KMS-11 (cell line): Measurements from ENCODE around the gene UGDH.

ENCODE experiments used
- H2AFZ ChIP-seq: fragments of 200-600 bp; sonication (generic); 2 replicates; pipeline ENCODE4 v1.6.1; 2016; ENCODE audit warnings: antibody characterized with exemption, mixed run types, low read depth
- H3K27ac ChIP-seq: fragments of 200-600 bp; sonication (generic); 2 replicates; pipeline ENCODE4 v1.6.1; 2016; ENCODE audit warnings: mild to moderate bottlenecking, mixed run types
- H3K27me3 ChIP-seq: fragments of 200-600 bp; sonication (generic); 2 replicates; pipeline ENCODE4 v1.6.1; 2017; ENCODE audit warnings: mild to moderate bottlenecking, low read depth, mixed run types, moderate library complexity; ENCODE audit not compliant: insufficient read depth
- H3K36me3 ChIP-seq: fragments of 200-600 bp; sonication (generic); 2 replicates; pipeline ENCODE4 v1.6.1; 2017; ENCODE audit warnings: mild to moderate bottlenecking, mixed run types; ENCODE audit not compliant: insufficient read depth
- H3K4me1 ChIP-seq: fragments of 200-600 bp; sonication (generic); 2 replicates; pipeline ENCODE4 v1.6.1; 2016; ENCODE audit warnings: mild to moderate bottlenecking, low read depth, mixed run types; ENCODE audit not compliant: poor library complexity, severe bottlenecking
- H3K4me2 ChIP-seq: fragments of 200-600 bp; sonication (generic); 2 replicates; pipeline ENCODE4 v1.7.0; 2016; ENCODE audit warnings: mild to moderate bottlenecking, mixed run types
- H3K4me3 ChIP-seq: fragments of 200-600 bp; sonication (generic); IDR thresholded peaks from 2 replicates; pipeline ENCODE4 v1.6.1; 2017; ENCODE audit warnings: low read depth, low read length, mixed read lengths; ENCODE audit not compliant: insufficient read depth
- H3K79me2 ChIP-seq: fragments of 200-600 bp; sonication (generic); 2 replicates; pipeline ENCODE4 v1.6.1; 2016; ENCODE audit warnings: low read depth, mixed run types; ENCODE audit not compliant: insufficient read depth
- H3K9ac ChIP-seq: fragments of 200-600 bp; sonication (generic); 2 replicates; pipeline ENCODE4 v1.6.1; 2016; ENCODE audit warnings: mild to moderate bottlenecking, mixed run types
- H4K20me1 ChIP-seq: fragments of 200-600 bp; sonication (generic); 2 replicates; pipeline ENCODE4 v1.6.1; 2016; ENCODE audit warnings: mild to moderate bottlenecking, mixed run types; ENCODE audit not compliant: insufficient read depth
- CTCF ChIP-seq: fragments of 200-600 bp; sonication (generic); conservative IDR thresholded peaks from 2 replicates; pipeline ENCODE4 v1.6.1; 2017; ENCODE audit warnings: low read depth, mild to moderate bottlenecking, antibody characterized with exemption, low read length, moderate library complexity, mixed read lengths

UGDH gene

GRCh38 chr4:39494354-39494753, 32.9 kb downstream of the UGDH start:
- H3K4me2 ChIP-seq = no peak overlapping the region
- H3K36me3 ChIP-seq = no peaks in the 10 kb centered on the region
- no peaks in the 10 kb centered on the region for H3K4me1 ChIP-seq
- TF ChIP-seq CTCF = no peak
- H3K9ac ChIP-seq = no peak overlapping the region
- H3K4me3 ChIP-seq = no peak overlapping the region
- no peak overlapping the region for H2AFZ ChIP-seq
- H3K27ac ChIP-seq = no peak overlapping the region
- H3K79me2 ChIP-seq = no peaks in the 10 kb centered on the region
- H4K20me1 ChIP-seq = no peaks in the 10 kb centered on the region
- H3K27me3 ChIP-seq = no peaks in the 10 kb centered on the region

- H4K20me1 ChIP-seq = no peaks in the 10 kb centered on the region
- H3K9ac ChIP-seq = no peak overlapping the region
- no peak overlapping the region for H3K27ac ChIP-seq
- H2AFZ ChIP-seq = no peak overlapping the region
- H3K4me1 ChIP-seq = no peaks in the 10 kb centered on the region
- no peak overlapping the region for H3K4me3 ChIP-seq
- no peaks in the 10 kb centered on the region for H3K36me3 ChIP-seq
- no peaks in the 10 kb centered on the region for H3K27me3 ChIP-seq
- no peaks in the 10 kb centered on the region for H3K79me2 ChIP-seq
- TF ChIP-seq CTCF = no peak
- H3K4me2 ChIP-seq = no peak overlapping the region
These were observed 36.9 kb downstream of the UGDH start for GRCh38 chr4:39490322-39490721.

GRCh38 chr4:39486221-39486804, 40.9 kb downstream of the UGDH start:
- no peak for TF ChIP-seq CTCF
- no peaks in the 10 kb centered on the region for H3K4me1 ChIP-seq

GRCh38 chr4:39484582-39485272, 42.5 kb downstream of the UGDH start:
- no peaks in the 10 kb centered on the region for H3K27me3 ChIP-seq
- H3K79me2 ChIP-seq = no peaks in the 10 kb centered on the region
- H2AFZ ChIP-seq = no peak overlapping the region
- no peaks in the 10 kb centered on the region for H3K4me1 ChIP-seq
- H4K20me1 ChIP-seq = no peaks in the 10 kb centered on the region
- H3K9ac ChIP-seq = no peak overlapping the region
- TF ChIP-seq CTCF = no peak
- H3K4me2 ChIP-seq = no peak overlapping the region
- no peaks in the 10 kb centered on the region for H3K36me3 ChIP-seq
- H3K27ac ChIP-seq = no peak overlapping the region
- H3K4me3 ChIP-seq = no peak overlapping the region

More at GRCh38 chr4:39486221-39486804, 40.9 kb downstream of the UGDH start:
- Histone ChIP-seq H3K9ac (no peak overlapping the region), H3K79me2 (no peaks in the 10 kb centered on the region), H2AFZ (no peak overlapping the region), H3K4me3 (no peak overlapping the region), H3K4me2 (no peak overlapping the region), H3K36me3 (no peaks in the 10 kb centered on the region), H4K20me1 (no peaks in the 10 kb centered on the region), H3K27me3 (no peaks in the 10 kb centered on the region), H3K27ac (no peak overlapping the region)
